Fibroblast of mammary gland (primary cell): Measurements from ENCODE around the gene EN1.

Experiments used
- DNase-seq: peaks from one replicate; pipeline ENCODE4 v3.0.0-alpha.2; 2010; ENCODE audit warnings: low read depth
- H3K4me3 ChIP-seq: 2 replicates; pipeline ENCODE4 v1.5.1; 2011; ENCODE audit warnings: low read depth, mild to moderate bottlenecking, low read length, moderate library complexity; ENCODE audit not compliant: control insufficient read depth
- TF ChIP-seq, protein P1 (sequence below): conservative IDR thresholded peaks from 2 replicates; pipeline ENCODE4 v1.5.1; 2011; ENCODE audit warnings: low read depth, low read length, inconsistent platforms; ENCODE audit not compliant: control insufficient read depth, insufficient read depth

Gene EN1

DNA sequence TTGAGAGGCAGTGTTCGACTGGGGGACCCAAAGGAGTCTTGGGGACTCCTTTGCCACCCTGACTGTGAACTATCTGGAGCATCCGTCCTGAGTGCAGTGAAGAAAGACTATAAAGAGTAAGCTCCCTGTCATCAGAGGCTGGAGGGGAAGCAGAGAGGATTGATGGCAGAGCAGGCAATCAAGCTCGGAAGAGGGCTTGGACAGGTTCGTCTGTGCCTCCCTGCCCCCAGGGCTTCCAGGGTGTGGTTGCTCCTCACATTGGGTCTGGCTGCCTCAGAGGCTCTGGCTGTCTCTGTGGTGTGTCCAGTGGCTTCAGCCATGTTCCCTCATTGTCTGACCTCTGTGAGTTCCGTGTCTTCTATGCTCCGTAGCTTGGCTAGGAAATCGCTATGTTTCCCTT is 13.8 kb upstream of the EN1 start:
- H3K4me3 ChIP-seq = no peak overlapping the region
- DNase-seq = no peak
- TF ChIP-seq, protein P1, sequence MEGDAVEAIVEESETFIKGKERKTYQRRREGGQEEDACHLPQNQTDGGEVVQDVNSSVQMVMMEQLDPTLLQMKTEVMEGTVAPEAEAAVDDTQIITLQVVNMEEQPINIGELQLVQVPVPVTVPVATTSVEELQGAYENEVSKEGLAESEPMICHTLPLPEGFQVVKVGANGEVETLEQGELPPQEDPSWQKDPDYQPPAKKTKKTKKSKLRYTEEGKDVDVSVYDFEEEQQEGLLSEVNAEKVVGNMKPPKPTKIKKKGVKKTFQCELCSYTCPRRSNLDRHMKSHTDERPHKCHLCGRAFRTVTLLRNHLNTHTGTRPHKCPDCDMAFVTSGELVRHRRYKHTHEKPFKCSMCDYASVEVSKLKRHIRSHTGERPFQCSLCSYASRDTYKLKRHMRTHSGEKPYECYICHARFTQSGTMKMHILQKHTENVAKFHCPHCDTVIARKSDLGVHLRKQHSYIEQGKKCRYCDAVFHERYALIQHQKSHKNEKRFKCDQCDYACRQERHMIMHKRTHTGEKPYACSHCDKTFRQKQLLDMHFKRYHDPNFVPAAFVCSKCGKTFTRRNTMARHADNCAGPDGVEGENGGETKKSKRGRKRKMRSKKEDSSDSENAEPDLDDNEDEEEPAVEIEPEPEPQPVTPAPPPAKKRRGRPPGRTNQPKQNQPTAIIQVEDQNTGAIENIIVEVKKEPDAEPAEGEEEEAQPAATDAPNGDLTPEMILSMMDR = no peak

DNA sequence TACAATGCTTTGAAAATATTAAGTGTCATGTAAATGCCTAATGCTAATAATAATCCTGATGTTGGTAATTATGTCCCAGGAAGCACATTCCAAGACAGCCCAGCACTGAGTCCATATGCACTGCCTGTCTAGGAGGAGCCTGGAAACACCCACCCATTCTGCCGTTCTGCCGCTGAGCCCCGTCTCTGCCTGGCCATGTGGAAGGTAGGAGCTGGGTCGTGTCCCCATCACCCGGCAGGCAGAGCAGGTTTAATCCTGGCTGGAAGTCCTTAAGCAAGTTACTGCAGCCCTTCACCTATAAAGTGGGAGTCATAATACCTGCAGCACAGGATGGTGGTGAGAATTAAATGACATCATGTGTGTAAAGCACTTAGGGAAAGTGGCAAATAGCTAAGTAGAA is 13.1 kb upstream of the EN1 start:
- H3K4me3 ChIP-seq = no peak overlapping the region
- no peak for DNase-seq
- TF ChIP-seq, protein P1 = no peak

DNA sequence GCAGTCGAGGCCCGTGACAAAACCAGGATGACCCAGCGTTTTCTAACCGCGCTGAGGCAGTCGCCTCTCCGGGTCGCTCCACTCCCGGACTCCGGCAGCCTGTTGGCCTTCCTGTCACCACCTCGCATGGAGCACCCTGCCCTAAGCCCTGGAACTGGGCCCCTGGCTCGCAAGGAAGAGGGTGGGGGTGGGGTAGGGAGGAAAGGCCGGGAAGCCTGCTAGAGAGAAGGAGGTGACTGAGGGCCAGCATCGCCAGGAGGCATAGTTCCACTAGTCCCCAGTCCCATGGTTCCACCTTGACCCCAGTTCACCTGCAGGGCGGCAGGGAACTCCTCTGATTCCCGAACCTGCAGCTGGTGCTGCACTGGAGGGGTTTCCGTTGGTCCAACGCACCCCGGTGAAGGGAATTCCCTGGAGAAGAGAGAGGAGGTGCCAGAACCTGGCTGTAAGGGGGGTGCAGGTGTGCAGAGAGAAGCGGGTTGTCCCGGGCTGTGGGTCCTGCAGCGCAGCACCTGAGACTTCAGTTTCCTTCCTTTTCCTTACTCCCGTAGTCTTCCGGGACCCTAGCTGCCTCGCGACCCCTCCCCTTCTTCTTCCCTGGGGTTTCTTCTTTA is 11.8 kb upstream of the EN1 start:
- DNase-seq = no peak
- TF ChIP-seq, protein P1 = no peak

DNA sequence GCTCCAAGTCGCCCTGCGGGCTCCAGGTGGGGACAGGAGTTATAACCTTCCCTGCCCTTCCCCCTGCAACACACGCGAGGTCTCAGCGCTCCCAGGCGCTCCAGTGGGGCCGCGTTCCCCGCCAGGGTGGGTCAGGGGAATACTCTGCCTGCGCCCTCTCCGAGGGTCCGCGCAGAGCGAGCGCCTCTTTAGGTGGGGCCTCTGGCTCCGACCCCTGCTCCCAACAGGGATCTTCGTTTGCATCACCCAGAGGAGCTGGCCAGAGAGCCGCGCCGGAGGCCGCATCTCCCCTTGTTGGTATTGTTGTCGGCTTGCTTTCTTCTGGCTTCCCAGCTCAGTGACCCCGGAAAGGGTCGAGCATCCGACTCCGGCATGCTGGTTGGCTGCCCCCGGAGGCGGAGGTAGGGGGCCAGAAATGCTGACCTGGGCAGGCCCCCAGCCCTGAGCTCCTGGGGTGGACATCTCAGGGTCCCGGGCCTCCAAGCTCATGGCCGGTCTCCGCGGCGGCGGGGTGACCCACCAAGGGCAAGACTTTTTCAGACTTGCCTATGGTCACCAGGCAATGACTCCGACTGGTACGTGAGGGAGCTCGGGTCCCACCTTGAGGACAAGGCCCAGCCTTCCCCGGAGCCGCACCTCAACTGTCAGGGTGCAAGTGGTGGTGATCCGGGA is 11.2 kb upstream of the EN1 start:
- H3K4me3 ChIP-seq = no peak overlapping the region
- DNase-seq = no peak
- TF ChIP-seq, protein P1 = no peak

More for the DNA sequence above, 11.8 kb upstream of the EN1 start:
- H3K4me3 ChIP-seq = no peak overlapping the region

DNA sequence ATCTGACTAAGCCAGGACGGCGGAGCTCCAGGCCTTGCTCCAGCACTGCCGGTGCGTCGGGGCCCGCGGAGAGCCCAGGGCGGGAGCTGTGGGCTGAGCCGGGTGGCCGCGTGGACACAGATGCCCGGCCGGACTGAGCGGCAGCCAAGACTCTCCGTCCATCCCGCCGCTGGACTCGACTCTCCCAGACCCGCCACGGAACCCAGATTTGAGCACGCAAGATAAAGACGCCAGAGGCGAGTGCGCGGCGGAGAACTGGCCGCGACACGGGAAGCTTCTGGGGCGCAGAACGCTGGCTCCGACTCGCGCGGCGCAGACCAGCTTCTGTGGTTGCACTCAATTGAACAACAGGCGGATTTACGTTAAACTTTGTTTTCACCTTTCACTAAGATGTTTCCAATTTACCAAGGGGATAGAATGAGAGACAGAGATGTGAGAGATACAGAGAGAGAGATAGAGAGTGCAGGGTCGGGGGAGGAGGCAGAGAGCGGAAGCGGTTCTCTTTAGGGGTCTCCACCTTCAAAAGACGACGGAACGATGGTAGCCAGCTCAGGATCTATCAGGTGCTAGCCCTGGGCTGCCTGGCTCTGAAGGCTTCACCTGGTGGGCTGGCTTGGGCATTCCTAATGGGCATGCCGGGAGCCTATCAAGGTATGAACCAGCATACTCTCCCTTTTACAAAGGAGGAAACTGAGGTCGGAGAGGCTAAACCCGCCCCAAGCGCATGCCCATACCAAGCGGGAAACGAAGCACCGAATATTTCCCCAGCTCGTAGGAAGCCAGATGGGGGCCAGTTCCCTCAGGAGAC is 10.4 kb upstream of the EN1 start:
- DNase-seq = no peak
- TF ChIP-seq, protein P1 = no peak

DNA sequence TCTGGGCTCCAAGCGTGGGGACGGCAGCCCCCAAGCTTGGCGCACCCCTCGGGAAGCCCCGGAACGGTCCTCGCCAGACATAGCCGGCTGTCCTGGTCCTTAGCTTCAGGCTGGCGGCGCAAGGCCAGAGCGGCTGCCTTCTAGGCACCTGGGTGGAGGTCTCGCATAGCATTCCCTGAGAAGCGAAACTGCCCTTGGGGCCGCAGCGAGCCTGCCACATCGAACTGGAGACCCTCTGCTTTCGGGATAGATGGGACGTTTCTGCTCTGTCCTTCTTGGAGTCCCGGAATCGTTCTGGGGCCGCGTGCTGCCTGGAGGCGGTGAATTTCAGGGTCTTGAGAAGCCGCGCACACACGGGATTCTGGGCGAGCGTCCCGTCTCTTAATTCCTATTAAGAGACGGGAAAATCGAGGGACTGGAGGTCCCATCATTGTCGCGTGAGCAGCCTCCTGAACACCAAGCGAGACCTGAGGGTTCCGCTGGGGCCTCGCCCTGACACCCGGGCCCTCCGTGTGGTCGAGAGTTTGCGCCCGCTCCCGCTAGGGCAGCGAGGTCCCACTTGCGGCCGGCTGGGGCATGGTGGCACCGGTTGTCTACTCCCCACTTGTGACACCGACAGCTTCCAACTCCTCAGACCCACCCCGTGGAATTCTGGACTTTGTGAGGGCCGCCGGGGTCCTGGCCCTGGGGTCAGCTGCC is 9.7 kb upstream of the EN1 start:
- DNase-seq = no peak
- TF ChIP-seq, protein P1 = no peak
- H3K4me3 ChIP-seq = no peak overlapping the region

More for the DNA sequence above, 10.4 kb upstream of the EN1 start:
- H3K4me3 ChIP-seq = no peak overlapping the region
